ENCODE measurements around the gene XPOT.
A peak's percentile ranks its signal among the peaks of the same experiment; 100 is the strongest.

The XPOT gene

DNA sequence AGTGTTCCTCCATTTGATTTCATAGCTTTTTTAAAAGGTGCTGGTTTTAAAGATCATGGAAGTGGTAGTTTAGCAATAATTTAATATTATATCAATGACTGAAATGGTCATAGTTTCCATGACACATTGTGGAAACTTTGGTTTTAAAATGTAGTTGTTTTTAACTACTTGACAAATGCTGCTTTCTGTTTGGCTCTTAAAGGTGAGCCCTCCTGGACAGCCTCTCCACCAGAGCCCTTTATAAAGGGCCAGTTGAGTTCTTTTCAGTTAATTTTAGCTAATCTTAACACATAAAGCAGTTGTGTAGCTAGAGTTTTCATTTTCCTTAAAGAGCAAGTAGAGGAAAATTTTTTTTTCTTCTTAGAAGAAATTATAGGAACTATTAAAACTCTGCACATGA, 14.0 kb downstream of the XPOT start:
- no peak for DNase-seq (ENCODE audit: low read depth in 2 of 2)

GRCh38 chr12:64419696-64420095, 15.5 kb downstream of the XPOT start:
- DNase-seq (ENCODE audit: low read depth in 2 of 2), result no peak

DNA sequence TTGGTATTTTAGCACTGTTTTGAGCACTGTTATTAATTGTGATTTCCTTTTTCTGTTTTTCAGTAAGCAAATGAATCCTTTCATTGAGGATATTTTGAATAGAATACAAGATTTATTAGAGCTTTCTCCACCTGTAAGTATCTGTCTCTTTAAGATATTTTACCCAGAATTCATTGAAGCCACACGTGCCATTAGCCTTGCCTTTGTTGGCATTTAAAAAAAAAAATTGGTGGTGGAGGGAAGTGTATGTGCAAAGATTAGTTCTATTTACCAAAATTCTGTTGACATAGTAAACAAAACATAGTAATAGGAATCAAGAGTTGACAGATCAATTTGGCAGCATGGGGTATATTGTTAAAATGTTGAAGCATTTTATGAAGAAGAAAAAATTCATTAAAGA, 23.8 kb downstream of the XPOT start:
- no peak for DNase-seq (ENCODE audit: low read depth in 2 of 2)

DNA sequence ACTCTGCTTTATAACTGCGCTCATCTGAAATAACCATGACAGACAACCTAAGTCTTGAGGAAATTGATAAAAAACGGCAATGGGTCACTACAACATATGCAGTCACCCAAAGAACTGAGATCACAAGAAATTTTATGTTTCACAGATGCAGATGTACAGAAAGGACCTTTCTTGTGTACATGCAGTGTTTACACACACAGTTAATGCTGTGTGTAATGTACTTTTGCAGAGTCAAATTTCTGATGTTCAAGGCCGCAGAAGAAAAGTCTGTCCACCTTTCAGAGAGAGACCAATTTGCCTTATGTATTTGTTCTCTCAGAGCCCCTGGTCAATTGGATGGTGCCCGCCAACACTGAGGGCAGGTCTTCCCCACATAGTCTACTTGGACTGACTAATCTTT, 24.8 kb downstream of the XPOT start:
- DNase-seq (ENCODE audit: low read depth in 2 of 2), result no peak

DNA sequence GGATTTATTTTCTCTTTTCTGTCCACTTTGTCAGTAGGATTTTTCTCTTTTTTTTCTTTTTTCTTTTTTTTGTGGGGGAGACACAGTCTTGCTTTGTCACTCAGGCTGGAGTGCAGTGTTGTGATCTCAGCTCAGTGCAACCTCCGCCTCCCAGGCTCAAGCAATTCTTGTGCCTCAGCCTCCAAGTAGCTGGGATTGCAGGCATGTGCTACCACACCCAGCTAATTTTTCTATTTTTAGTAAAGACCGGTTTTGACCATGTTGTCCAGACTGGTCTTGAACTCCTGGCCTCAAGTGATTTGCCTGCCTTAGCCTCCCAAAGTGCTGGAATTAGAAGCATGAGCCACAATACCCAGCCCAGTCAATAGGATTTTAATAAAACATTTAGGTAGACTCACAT, 26.7 kb downstream of the XPOT start:
- DNase-seq (ENCODE audit: low read depth in 2 of 2), result no peak

DNA sequence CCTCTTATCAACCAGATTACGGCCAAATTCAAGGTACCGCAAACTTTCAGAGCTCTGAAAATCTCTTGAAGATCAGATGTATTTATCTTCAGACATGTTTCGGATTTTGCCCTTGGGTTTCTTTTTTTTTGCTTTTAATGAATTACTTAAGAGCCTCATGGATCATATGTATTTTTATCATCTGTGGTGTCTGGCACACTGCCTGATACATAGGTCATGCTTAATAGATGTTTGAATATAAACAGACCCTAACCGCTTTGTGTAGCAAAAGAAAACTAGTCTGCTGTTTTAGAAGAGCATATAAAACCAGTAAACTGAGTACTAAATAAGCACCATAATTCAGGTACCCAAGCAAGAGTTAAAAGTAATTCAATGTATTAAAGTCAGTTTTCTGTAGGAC, 27.6 kb downstream of the XPOT start:
- no peak for DNase-seq (ENCODE audit: low read depth in 2 of 2)

- DNase-seq (ENCODE audit: low read depth in 2 of 2), result no peak
Observed at GRCh38 chr12:64433915-64434314, 29.7 kb downstream of the XPOT start.

DNA sequence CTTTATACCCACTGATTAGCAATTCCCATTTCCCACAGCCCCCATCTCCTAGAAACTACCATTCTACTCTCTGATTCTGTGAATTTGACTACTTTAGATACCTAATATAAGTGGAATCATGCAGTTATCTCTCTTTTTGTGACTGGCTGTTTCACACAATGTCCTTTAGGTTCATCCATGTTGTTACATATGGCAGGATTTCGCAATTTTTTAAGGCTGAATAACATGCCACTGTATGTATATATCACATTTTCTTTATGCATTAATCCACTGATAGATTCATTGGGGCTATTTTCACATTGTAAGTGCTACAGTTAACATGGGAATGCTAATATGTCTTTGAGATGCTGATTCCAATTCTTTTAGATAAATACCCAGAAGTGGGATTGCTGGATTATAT, 35.9 kb downstream of the XPOT start:
- DNase-seq (ENCODE audit: low read depth in 2 of 2), result no peak

GRCh38 chr12:64445490-64445889, 41.3 kb downstream of the XPOT start:
- no peak for DNase-seq (ENCODE audit: low read depth in 2 of 2)

- DNase-seq (ENCODE audit: low read depth in 2 of 2), result no peak
Observed at GRCh38 chr12:64446295-64446694, 42.1 kb downstream of the XPOT start.

GRCh38 chr12:64450057-64450640, 46.0 kb downstream of the XPOT start:
- no peak for DNase-seq (ENCODE audit: low read depth in 2 of 2)

DNA sequence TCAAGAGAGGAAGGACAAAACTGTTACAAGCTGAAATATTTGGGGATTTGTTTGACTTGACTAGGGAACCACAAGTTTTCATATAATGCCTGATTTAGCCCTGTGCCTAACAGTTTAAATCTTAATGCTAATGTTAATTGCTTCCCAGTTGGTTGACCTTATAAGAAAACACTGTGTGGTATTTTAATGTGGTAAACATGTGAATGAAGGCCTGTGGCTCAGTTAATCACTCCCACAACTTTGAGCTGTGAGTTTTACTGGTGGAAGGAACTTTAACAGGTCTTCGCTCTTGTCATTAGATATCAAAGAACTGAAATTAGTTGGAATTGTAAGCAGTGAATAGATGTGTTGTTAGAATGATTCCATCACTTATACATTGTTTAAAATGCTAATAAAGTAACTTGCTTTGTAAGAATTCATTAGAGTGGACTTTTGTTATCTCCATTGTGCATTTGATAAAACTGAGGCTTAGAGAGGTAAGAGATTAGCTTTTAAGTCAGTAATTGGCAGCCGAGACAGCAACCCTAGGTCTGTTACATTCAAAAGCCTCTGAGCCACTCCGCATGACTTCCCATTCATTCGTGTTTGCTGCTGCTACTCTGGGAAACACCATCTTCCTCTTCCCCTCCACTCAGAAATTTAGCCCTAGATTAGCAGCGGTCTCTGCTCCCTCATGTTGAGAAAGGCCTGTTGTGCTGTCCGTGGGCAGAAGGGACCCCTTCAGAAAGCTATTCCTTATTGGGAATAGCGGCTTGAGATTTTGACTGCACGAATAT, 46.7 kb downstream of the XPOT start:
- DNase-seq (ENCODE audit: low read depth in 2 of 2), result no peak

GRCh38 chr12:64451687-64452558, 47.7 kb downstream of the XPOT start, which contains the start of gene TBK1:
TBK1 (plus strand) TSS chr12:64452120; CDS start chr12:64455871, 3,751 bp downstream.
- DNase-seq (ENCODE audit: low read depth in 2 of 2), result peak; percentile 30 to 64

- DNase-seq (ENCODE audit: low read depth in 2 of 2), result no peak
Observed at GRCh38 chr12:64452559-64453329, 48.6 kb downstream of the XPOT start.

DNA sequence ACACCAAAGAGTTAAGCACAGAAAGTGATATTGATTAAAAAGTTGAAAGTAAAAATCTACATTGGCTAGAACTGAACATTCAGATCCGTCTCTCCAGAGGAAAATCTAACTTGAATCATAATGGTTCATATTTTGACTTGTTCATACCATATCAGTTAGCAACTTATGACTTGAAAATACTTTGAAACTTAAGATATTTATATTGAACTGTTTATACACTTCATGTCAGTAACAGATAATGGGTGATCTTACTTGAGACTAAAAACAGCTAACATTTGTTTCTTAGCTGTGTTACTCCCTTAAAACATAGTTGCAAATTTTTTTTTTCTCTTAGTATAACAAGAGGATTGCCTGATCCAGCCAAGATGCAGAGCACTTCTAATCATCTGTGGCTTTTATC, 51.3 kb downstream of the XPOT start:
- no peak for DNase-seq (ENCODE audit: low read depth in 2 of 2)

DNA sequence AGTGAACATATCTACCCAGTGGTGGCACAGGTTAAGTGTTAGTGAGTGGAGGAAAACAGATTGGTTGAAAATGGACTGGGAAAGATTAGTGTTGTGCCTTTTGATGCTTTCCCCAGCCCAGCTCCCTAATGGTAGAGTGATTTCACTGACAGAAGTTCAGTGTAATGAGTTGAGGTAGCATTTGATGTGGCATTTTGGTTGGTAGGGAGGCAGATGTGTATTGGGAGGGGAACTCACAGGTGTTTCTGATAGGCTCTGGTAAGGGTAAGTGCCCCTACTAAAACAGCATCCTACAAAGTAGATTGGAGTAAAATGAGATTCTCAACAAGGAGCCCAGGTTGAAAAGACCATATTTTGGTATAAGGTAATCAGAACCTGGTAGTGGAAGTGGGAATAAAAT, 51.9 kb downstream of the XPOT start:
- DNase-seq (ENCODE audit: low read depth in 2 of 2), result no peak

DNA sequence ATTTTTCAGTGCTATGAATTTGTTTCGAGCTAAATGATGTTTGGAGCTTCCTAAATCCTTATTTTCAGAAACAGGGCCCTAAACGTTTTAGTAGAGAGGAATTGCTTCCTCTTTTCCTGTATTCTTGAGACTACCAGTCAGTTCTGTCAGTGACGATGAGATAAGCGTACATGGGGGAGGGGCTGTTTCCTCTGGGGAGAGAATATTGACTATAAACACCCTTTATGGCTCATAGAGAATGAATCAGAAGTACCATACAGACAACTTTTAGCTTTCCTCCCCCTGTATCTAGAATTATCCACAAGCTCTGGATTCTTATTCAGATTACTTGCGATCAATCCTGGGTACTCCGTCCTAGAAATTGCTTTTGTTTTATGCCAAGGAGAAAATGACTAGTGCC, 52.8 kb downstream of the XPOT start:
- peak in 1 of 2 donors; percentile 29 for DNase-seq (ENCODE audit: low read depth in 2 of 2)

GRCh38 chr12:64457466-64457865, 53.3 kb downstream of the XPOT start:
- DNase-seq (ENCODE audit: low read depth in 2 of 2), result no peak

- no peak for DNase-seq (ENCODE audit: low read depth in 2 of 2)
Observed at GRCh38 chr12:64457923-64458322, 53.7 kb downstream of the XPOT start.

GRCh38 chr12:64459394-64459891, 55.3 kb downstream of the XPOT start:
- no peak for DNase-seq (ENCODE audit: low read depth in 2 of 2)

DNA sequence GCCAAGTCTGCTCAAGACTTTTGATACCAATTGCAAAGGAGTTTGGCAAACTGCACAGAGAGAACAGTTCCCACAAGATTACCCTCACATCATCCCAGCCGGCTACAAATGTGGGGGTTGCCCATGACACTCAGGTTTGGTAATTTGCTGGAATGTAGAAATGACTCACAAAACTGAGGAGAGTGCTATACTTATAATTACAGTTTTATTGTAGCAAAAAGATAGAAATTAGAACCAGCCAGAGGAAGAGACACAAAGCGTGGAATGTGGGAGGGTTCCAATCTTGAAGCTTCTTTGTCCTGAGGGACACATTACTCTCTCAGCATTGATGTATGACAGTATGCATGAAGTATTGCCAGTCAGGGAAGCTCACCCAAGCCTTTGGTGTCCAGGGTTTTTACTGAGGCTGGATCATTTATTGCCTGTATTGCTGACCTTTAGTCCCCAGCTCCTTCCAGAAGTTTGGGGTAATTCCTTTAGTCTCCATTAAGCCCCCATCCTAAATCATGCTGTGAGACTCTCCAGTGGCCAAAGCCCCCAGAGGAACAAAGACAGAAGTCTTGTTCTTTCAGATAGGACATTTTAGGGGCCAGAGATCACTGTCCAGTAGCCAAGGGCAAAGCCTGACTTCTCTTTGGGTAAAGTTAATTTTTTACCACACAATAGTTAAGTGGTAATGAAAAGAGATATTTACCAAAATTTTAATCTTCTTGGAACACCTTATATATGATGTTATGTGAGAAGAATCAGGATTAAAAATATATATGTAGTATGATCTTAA, 57.6 kb downstream of the XPOT start:
- DNase-seq (ENCODE audit: low read depth in 2 of 2), result no peak
